GM21825 (cell line): Measurements from ENCODE around the gene ACKR3.

Experiments
- ATAC-seq: cut with Tn5 transposase; IDR thresholded peaks from one replicate; pipeline ENCODE4 v1.9.1; 2021; ENCODE audit warnings: mild to moderate bottlenecking, moderate library complexity; ENCODE audit not compliant: unreplicated experiment

Gene ACKR3

GRCh38 chr2:236568068-236568921 is 1.3 kb upstream of the ACKR3 start:
- peak; percentile 32 for ATAC-seq

- no peak for ATAC-seq
These were observed 578 bp upstream of the ACKR3 start for GRCh38 chr2:236568922-236569572.

GRCh38 chr2:236570081-236570868 is 650 bp downstream of the ACKR3 start:
- no peak for ATAC-seq

- no peak for ATAC-seq
These were observed 1.5 kb downstream of the ACKR3 start for GRCh38 chr2:236571145-236571544.

- no peak for ATAC-seq
These were observed 2.9 kb downstream of the ACKR3 start for GRCh38 chr2:236572482-236572881.

- ATAC-seq = no peak
These were observed 3.7 kb downstream of the ACKR3 start for GRCh38 chr2:236573066-236573929.

GRCh38 chr2:236574000-236574399 is 4.4 kb downstream of the ACKR3 start:
- ATAC-seq = no peak

- no peak for ATAC-seq
These were observed 5.0 kb downstream of the ACKR3 start for GRCh38 chr2:236574424-236575145.

- no peak for ATAC-seq
These were observed 5.9 kb downstream of the ACKR3 start for GRCh38 chr2:236575510-236575909.

- no peak for ATAC-seq
These were observed 6.5 kb downstream of the ACKR3 start for GRCh38 chr2:236576087-236576486.

- no peak for ATAC-seq
These were observed 7.3 kb downstream of the ACKR3 start for GRCh38 chr2:236576953-236577352.

GRCh38 chr2:236577481-236578410 is 8.1 kb downstream of the ACKR3 start:
- ATAC-seq = no peak

GRCh38 chr2:236578411-236578846 is 8.8 kb downstream of the ACKR3 start:
- no peak for ATAC-seq

GRCh38 chr2:236579048-236579745 is 9.6 kb downstream of the ACKR3 start:
- no peak for ATAC-seq

GRCh38 chr2:236579746-236580315 is 10.2 kb downstream of the ACKR3 start:
- no peak for ATAC-seq

- ATAC-seq = no peak
These were observed 11.2 kb downstream of the ACKR3 start for GRCh38 chr2:236580746-236581355.

- no peak for ATAC-seq
These were observed 11.9 kb downstream of the ACKR3 start for GRCh38 chr2:236581546-236581945.
